GM23338 (cell line): ENCODE data around the gene AJM1. TPM values are rescaled to one million over a fixed set of nuclear protein-coding genes. Genes with fewer than 3 reads are reported as not detected.

ENCODE experiments used
- ATAC-seq: fragments of 200-7000 bp; cut with Tn5 transposase; 3 replicates; pipeline ENCODE4 v1.9.1; 2020
- DNase-seq: peaks from one replicate; pipeline ENCODE4 v3.0.0-alpha.2; 2015; ENCODE audit warnings: low spot score
- H2AFZ ChIP-seq: fragments of 200-600 bp; sonication (generic); 2 replicates; pipeline ENCODE4 v1.8.0; 2016; ENCODE audit warnings: antibody characterized with exemption, mild to moderate bottlenecking, moderate library complexity
- H3F3A ChIP-seq: fragments of 200-600 bp; sonication (generic); replicated peaks from 2 replicates; pipeline ENCODE4 v1.8.0; 2017; ENCODE audit warnings: antibody characterized with exemption, mixed run types, low read depth
- H3K27ac ChIP-seq: fragments of 200-600 bp; sonication (generic); 2 replicates; pipeline ENCODE4 v1.6.1; 2016; ENCODE audit warnings: low read depth
- H3K27me3 ChIP-seq: fragments of 200-600 bp; sonication (generic); 2 replicates; pipeline ENCODE4 v1.8.0; 2016; ENCODE audit warnings: mild to moderate bottlenecking, mixed run types, moderate library complexity; ENCODE audit not compliant: insufficient read depth
- H3K36me3 ChIP-seq: fragments of 200-600 bp; sonication (generic); 2 replicates; pipeline ENCODE4 v1.8.0; 2016; ENCODE audit warnings: mild to moderate bottlenecking; ENCODE audit not compliant: insufficient read depth
- H3K4me1 ChIP-seq: fragments of 200-600 bp; sonication (generic); 2 replicates; pipeline ENCODE4 v1.8.0; 2016; ENCODE audit warnings: mild to moderate bottlenecking, moderate library complexity; ENCODE audit not compliant: insufficient read depth
- H3K4me2 ChIP-seq: fragments of 200-600 bp; sonication (generic); 2 replicates; pipeline ENCODE4 v1.7.1; 2017; ENCODE audit warnings: mixed run types
- H3K4me3 ChIP-seq: fragments of 200-600 bp; sonication (generic); 2 replicates; pipeline ENCODE4 v1.6.1; 2016; ENCODE audit warnings: mixed run types
- H3K79me2 ChIP-seq: fragments of 200-600 bp; sonication (generic); replicated peaks from 2 replicates; pipeline ENCODE4 v1.8.0; 2017; ENCODE audit warnings: mild to moderate bottlenecking; ENCODE audit not compliant: insufficient read depth
- H3K9me2 ChIP-seq: fragments of 200-600 bp; sonication (generic); 2 replicates; pipeline ENCODE4 v1.8.0; 2017; ENCODE audit not compliant: insufficient read depth
- H4K20me1 ChIP-seq: fragments of 200-600 bp; sonication (generic); replicated peaks from 2 replicates; pipeline ENCODE4 v1.8.0; 2017; ENCODE audit warnings: mild to moderate bottlenecking; ENCODE audit not compliant: insufficient read depth
- H3K27ac Mint-ChIP-seq: 2 replicates; pipeline ENCODE4 v1.8.0; 2020; ENCODE audit warnings: inconsistent platforms, mild to moderate bottlenecking, moderate library complexity, mixed read lengths
- H3K27me3 Mint-ChIP-seq: 3 replicates; pipeline ENCODE4 v1.8.0; 2022; ENCODE audit warnings: low read depth, mild to moderate bottlenecking, moderate library complexity, mixed read lengths, inconsistent platforms; ENCODE audit not compliant: insufficient read depth, poor library complexity
- H3K36me3 Mint-ChIP-seq: 3 replicates; pipeline ENCODE4 v1.8.0; 2021; ENCODE audit warnings: low read depth, mild to moderate bottlenecking, inconsistent platforms, moderate library complexity, mixed read lengths
- H3K4me1 Mint-ChIP-seq: 3 replicates; pipeline ENCODE4 v1.8.0; 2020; ENCODE audit warnings: mild to moderate bottlenecking, inconsistent platforms, mixed read lengths
- H3K4me3 Mint-ChIP-seq: 3 replicates; pipeline ENCODE4 v1.8.0; 2021; ENCODE audit warnings: moderate library complexity, mild to moderate bottlenecking, inconsistent platforms, mixed read lengths
- H3K9me3 Mint-ChIP-seq: 3 replicates; pipeline ENCODE4 v1.8.0; 2020; ENCODE audit warnings: moderate library complexity, mild to moderate bottlenecking, inconsistent platforms, mixed read lengths
- CREB1 ChIP-seq: fragments of 250-450 bp; sonication (Bioruptor Pico); IDR thresholded peaks from 2 replicates; pipeline ENCODE4 v1.5.0; 2020; ENCODE audit warnings: low read depth, mild to moderate bottlenecking, moderate library complexity
- CTCF ChIP-seq, 2 experiments: fragments of 200-600 bp in 1 of 2; sonication (generic) in 1 of 2; conservative IDR thresholded peaks; 2 replicates each; pipeline versions ENCODE4 v1.5.1 to v1.6.1; 2016 to 2017; ENCODE audit warnings: antibody characterized with exemption in 2 of 2, low read depth in 2 of 2, mild to moderate bottlenecking in 2 of 2, moderate library complexity in 1 of 2
- ETS1 ChIP-seq: IDR thresholded peaks from 2 replicates; pipeline ENCODE4 v1.6.1; 2016; ENCODE audit warnings: antibody characterized with exemption
- EZH2 ChIP-seq: fragments of 200-600 bp; sonication (generic); IDR thresholded peaks from one replicate; pipeline ENCODE4 v1.8.0; 2017; ENCODE audit warnings: antibody characterized with exemption, mild to moderate bottlenecking, low read depth; ENCODE audit not compliant: unreplicated experiment
- EZH2phosphoT487 ChIP-seq: fragments of 200-600 bp; sonication (generic); IDR thresholded peaks from one replicate; pipeline ENCODE4 v1.8.1; 2018; ENCODE audit warnings: antibody characterized with exemption; ENCODE audit not compliant: unreplicated experiment
- JUNB ChIP-seq: IDR thresholded peaks from one replicate; pipeline ENCODE4 v1.6.1; 2016; ENCODE audit warnings: antibody characterized with exemption; ENCODE audit not compliant: unreplicated experiment
- NANOG ChIP-seq: IDR thresholded peaks from 2 replicates; pipeline ENCODE4 v1.6.1; 2016; ENCODE audit warnings: antibody characterized with exemption, borderline replicate concordance
- POLR2AphosphoS5 ChIP-seq: IDR thresholded peaks from 2 replicates; pipeline ENCODE4 v1.6.1; 2016; ENCODE audit warnings: antibody characterized with exemption, low read depth
- REST ChIP-seq: IDR thresholded peaks from one replicate; pipeline ENCODE4 v1.6.1; 2018; ENCODE audit warnings: antibody characterized with exemption; ENCODE audit not compliant: unreplicated experiment
- STAT1 ChIP-seq: IDR thresholded peaks from one replicate; pipeline ENCODE4 v1.6.1; 2016; ENCODE audit warnings: antibody characterized with exemption; ENCODE audit not compliant: unreplicated experiment
- ZNF114 ChIP-seq: fragments of 250-450 bp; sonication (Bioruptor Pico); IDR thresholded peaks from 2 replicates; pipeline ENCODE4 v1.5.0; 2020; ENCODE audit warnings: mild to moderate bottlenecking, moderate library complexity
- ZNF331 ChIP-seq: fragments of 250-450 bp; sonication (Bioruptor Pico); IDR thresholded peaks from 2 replicates; pipeline ENCODE4 v1.5.0; 2020; ENCODE audit warnings: low read depth, mild to moderate bottlenecking, moderate library complexity
- ZNF462 ChIP-seq: fragments of 250-450 bp; sonication (Bioruptor Pico); IDR thresholded peaks from 2 replicates; pipeline ENCODE4 v1.5.0; 2020; ENCODE audit warnings: mild to moderate bottlenecking, moderate library complexity
- polyA plus RNA-seq: library from polyadenylated mRNA; unstranded; fragments of >200 nt; fragmentation: Nextera tagmentation; extraction: Ambion mirVana; gene quantifications from 2 replicates; pipeline ENCODE4 v1.2.1, GENCODE V29; 2016
- total RNA-seq: library from RNA; depleted of rRNA; stranded (reverse); fragments of >200 nt; shearing (Covaris generic); gene quantifications from 2 replicates; pipeline ENCODE4 v1.2.3, GENCODE V29; 2014

AJM1 gene
- total and polyA plus RNA-seq, 2 experiments from 2014 or later = 0.36 to 0.49 TPM

- peaks cover 32% of the 10 kb centered on the region for H4K20me1 ChIP-seq
Measured at GRCh38 chr9:136886610-136887597, 44.6 kb downstream of the AJM1 start.

More at GRCh38 chr9:136886610-136887597, 44.6 kb downstream of the AJM1 start:
- Histone ChIP-seq H3K79me2 (peaks cover 50% of the 10 kb centered on the region), H3K36me3 (no peaks in the 10 kb centered on the region), H3K27me3 (no peaks in the 10 kb centered on the region), H3K4me3 (peak overlapping the region; percentile 91), H3K27ac (no peak overlapping the region), H3F3A (no peaks in the 10 kb centered on the region), H3K9me2 (no peaks in the 10 kb centered on the region), H2AFZ (no peak overlapping the region), H3K4me2 (peak overlapping the region; percentile 87), H3K4me1 (peaks cover 7% of the 10 kb centered on the region)
- 0 out of 2 replicates have a peak overlapping the region, but pooled peaks have one; percentile 13 for H3K27ac Mint-ChIP-seq
- DNase-seq (peak; percentile 74), ATAC-seq (peak; percentile 65)
- H3K36me3 Mint-ChIP-seq = 0 out of 3 replicates have a peak, but pooled peaks cover 2% of the 10 kb centered on the region
- TF ChIP-seq STAT1 = no peak
- TF ChIP-seq ZNF462 (CRISPR knock-in tag) = no peak
- no peak for TF ChIP-seq NANOG
- TF ChIP-seq EZH2phosphoT487 = no peak
- TF ChIP-seq ZNF114 (CRISPR knock-in tag) = no peak
- TF ChIP-seq ZNF331 (CRISPR knock-in tag) = no peak
- TF ChIP-seq REST = no peak
- no peak for TF ChIP-seq JUNB
- TF ChIP-seq EZH2 = no peak
- no peak for TF ChIP-seq CTCF (conservative IDR thresholded peaks at IDR 0.05; ENCODE audit: low read depth in 2 of 2)
- TF ChIP-seq POLR2AphosphoS5 = no peak
- TF ChIP-seq ETS1 = no peak
- TF ChIP-seq CREB1 = no peak
- no peaks in the 10 kb centered on the region for H3K9me3 Mint-ChIP-seq
- peaks cover 17% of the 10 kb centered on the region for H3K27me3 Mint-ChIP-seq
- peaks cover 7% of the 10 kb centered on the region; the same call in 2 of the 3 replicates for H3K4me1 Mint-ChIP-seq
- peak overlapping the region; percentile 78 for H3K4me3 Mint-ChIP-seq
